IPS DF 6.9 (cell line): ENCODE measurements around the gene VDAC2.
"Not testable (repeated sequence)": the region's sequence is repeated elsewhere in the genome, so short reads cannot be mapped to it uniquely, and the experiment has no call there.

ENCODE experiments used
- DNase-seq: peaks from one replicate; pipeline ENCODE4 v3.0.0-alpha.2; 2013; ENCODE audit warnings: low read depth, low spot score
- H3K27ac ChIP-seq: one replicate; pipeline ENCODE4 v1.5.1; 2013; ENCODE audit warnings: low read length, control low read depth
- H3K27me3 ChIP-seq: 2 replicates; pipeline ENCODE4 v1.6.1; 2013; ENCODE audit warnings: mild to moderate bottlenecking, low read length; ENCODE audit not compliant: control insufficient read depth, insufficient read depth
- H3K36me3 ChIP-seq: 2 replicates; pipeline ENCODE4 v1.6.1; 2013; ENCODE audit warnings: low read length; ENCODE audit not compliant: control insufficient read depth, insufficient read depth
- H3K4me1 ChIP-seq: 2 replicates; pipeline ENCODE4 v1.6.1; 2013; ENCODE audit warnings: low read length; ENCODE audit not compliant: control insufficient read depth, insufficient read depth
- H3K4me3 ChIP-seq: 2 replicates; pipeline ENCODE4 v1.5.1; 2013; ENCODE audit warnings: mild to moderate bottlenecking, low read length
- H3K9me3 ChIP-seq: 2 replicates; pipeline ENCODE4 v1.6.1; 2013; ENCODE audit warnings: low read length, inconsistent platforms; ENCODE audit not compliant: control insufficient read depth, insufficient read depth
- WGBS: extraction: QIAGEN DNeasy Blood & Tissue Kit; methylation state at CpG from one replicate; pipeline ENCODE4 v1.1.7; 2013; ENCODE audit warnings: mixed read lengths, missing lambda C conversion rate; ENCODE audit not compliant: insufficient read length, insufficient coverage; 5-methylcytosine and 5-hydroxymethylcytosine counted together

The VDAC2 gene

GRCh38 chr10:75199949-75200348 is 10.6 kb upstream of the VDAC2 start:
- WGBS = no CpG with 5 or more reads among the region's 6 CpGs
- not testable (repeated sequence) for DNase-seq, H3K27me3 ChIP-seq, H3K36me3 ChIP-seq, H3K4me3 ChIP-seq, H3K4me1 ChIP-seq, H3K9me3 ChIP-seq, H3K27ac ChIP-seq

- Histone ChIP-seq H3K4me3 (no peak overlapping the region), H3K9me3 (no peaks in the 10 kb centered on the region), H3K36me3 (no peaks in the 10 kb centered on the region), H3K4me1 (no peaks in the 10 kb centered on the region), H3K27ac (no peak overlapping the region), H3K27me3 (no peaks in the 10 kb centered on the region)
- WGBS = no CpG with 5 or more reads among the region's 9 CpGs
- no peak for DNase-seq
Measured at GRCh38 chr10:75201793-75202307, 8.7 kb upstream of the VDAC2 start.

- Histone ChIP-seq H3K4me3 (no peak overlapping the region), H3K9me3 (no peaks in the 10 kb centered on the region), H3K36me3 (no peaks in the 10 kb centered on the region), H3K27ac (no peak overlapping the region), H3K4me1 (0 out of 2 replicates have a peak, but pooled peaks cover 1% of the 10 kb centered on the region), H3K27me3 (no peaks in the 10 kb centered on the region)
- DNase-seq = no peak
- no CpG with 5 or more reads among the region's 1 CpG for WGBS
Measured at GRCh38 chr10:75202321-75203045, 8.1 kb upstream of the VDAC2 start.

- H3K27me3 ChIP-seq, H3K4me1 ChIP-seq, H3K36me3 ChIP-seq, H3K27ac ChIP-seq, H3K9me3 ChIP-seq, H3K4me3 ChIP-seq, DNase-seq: not testable (repeated sequence)
- WGBS = no CpG with 5 or more reads among the region's 11 CpGs
Measured at GRCh38 chr10:75203046-75203620, 7.5 kb upstream of the VDAC2 start.

GRCh38 chr10:75203724-75204123 is 6.9 kb upstream of the VDAC2 start:
- Histone ChIP-seq H3K9me3 (no peaks in the 10 kb centered on the region), H3K4me1 (peaks cover 6% of the 10 kb centered on the region; the same call in 1 of the 2 replicates), H3K36me3 (no peaks in the 10 kb centered on the region), H3K27me3 (no peaks in the 10 kb centered on the region), H3K27ac (no peak overlapping the region), H3K4me3 (no peak overlapping the region)
- WGBS = no CpG with 5 or more reads among the region's 5 CpGs
- no peak for DNase-seq

- H3K9me3 ChIP-seq = no peaks in the 10 kb centered on the region
- H3K4me3 ChIP-seq = no peak overlapping the region
- H3K27ac ChIP-seq = no peak overlapping the region
- H3K4me1 ChIP-seq = peaks cover 9% of the 10 kb centered on the region; the same call in 1 of the 2 replicates
- WGBS = no CpG with 5 or more reads among the region's 2 CpGs
- no peaks in the 10 kb centered on the region for H3K27me3 ChIP-seq
- H3K36me3 ChIP-seq = no peaks in the 10 kb centered on the region
- no peak for DNase-seq
Measured at GRCh38 chr10:75205908-75206307, 4.7 kb upstream of the VDAC2 start.

GRCh38 chr10:75206638-75207037 is 4.0 kb upstream of the VDAC2 start:
- H3K4me1 ChIP-seq, H3K36me3 ChIP-seq, H3K27me3 ChIP-seq, H3K27ac ChIP-seq, DNase-seq, H3K4me3 ChIP-seq, H3K9me3 ChIP-seq: not testable (repeated sequence)
- no CpG with 5 or more reads among the region's 14 CpGs for WGBS

- H3K27ac ChIP-seq = no peak overlapping the region
- no peak overlapping the region for H3K4me3 ChIP-seq
- no peak for DNase-seq
Measured at GRCh38 chr10:75207079-75207856, 3.3 kb upstream of the VDAC2 start.

GRCh38 chr10:75207857-75208144 is 2.8 kb upstream of the VDAC2 start:
- Histone ChIP-seq H3K4me3 (no peak overlapping the region), H3K36me3 (0 out of 2 replicates have a peak, but pooled peaks cover 3% of the 10 kb centered on the region), H3K27ac (no peak overlapping the region), H3K9me3 (no peaks in the 10 kb centered on the region), H3K27me3 (no peaks in the 10 kb centered on the region), H3K4me1 (peaks cover 9% of the 10 kb centered on the region; the same call in 1 of the 2 replicates)
- no peak for DNase-seq
- no CpG with 5 or more reads among the region's 1 CpG for WGBS

More at GRCh38 chr10:75207079-75207856, 3.3 kb upstream of the VDAC2 start:
- Histone ChIP-seq H3K36me3 (0 out of 2 replicates have a peak, but pooled peaks cover 1% of the 10 kb centered on the region), H3K27me3 (no peaks in the 10 kb centered on the region), H3K9me3 (no peaks in the 10 kb centered on the region), H3K4me1 (peaks cover 9% of the 10 kb centered on the region; the same call in 1 of the 2 replicates)
- no CpG with 5 or more reads among the region's 13 CpGs for WGBS

GRCh38 chr10:75208181-75208580 is 2.4 kb upstream of the VDAC2 start:
- Histone ChIP-seq H3K4me3 (no peak overlapping the region), H3K27ac (no peak overlapping the region), H3K27me3 (no peaks in the 10 kb centered on the region), H3K36me3 (0 out of 2 replicates have a peak, but pooled peaks cover 7% of the 10 kb centered on the region), H3K9me3 (no peaks in the 10 kb centered on the region), H3K4me1 (peaks cover 9% of the 10 kb centered on the region; the same call in 1 of the 2 replicates)
- DNase-seq = no peak
- no CpG with 5 or more reads among the region's 4 CpGs for WGBS
